ENCODE data around the gene CEP72.
"Not testable (repeated sequence)": the region's sequence is repeated elsewhere in the genome, so short reads cannot be mapped to it uniquely, and the experiment has no call there.

CEP72 gene

DNA sequence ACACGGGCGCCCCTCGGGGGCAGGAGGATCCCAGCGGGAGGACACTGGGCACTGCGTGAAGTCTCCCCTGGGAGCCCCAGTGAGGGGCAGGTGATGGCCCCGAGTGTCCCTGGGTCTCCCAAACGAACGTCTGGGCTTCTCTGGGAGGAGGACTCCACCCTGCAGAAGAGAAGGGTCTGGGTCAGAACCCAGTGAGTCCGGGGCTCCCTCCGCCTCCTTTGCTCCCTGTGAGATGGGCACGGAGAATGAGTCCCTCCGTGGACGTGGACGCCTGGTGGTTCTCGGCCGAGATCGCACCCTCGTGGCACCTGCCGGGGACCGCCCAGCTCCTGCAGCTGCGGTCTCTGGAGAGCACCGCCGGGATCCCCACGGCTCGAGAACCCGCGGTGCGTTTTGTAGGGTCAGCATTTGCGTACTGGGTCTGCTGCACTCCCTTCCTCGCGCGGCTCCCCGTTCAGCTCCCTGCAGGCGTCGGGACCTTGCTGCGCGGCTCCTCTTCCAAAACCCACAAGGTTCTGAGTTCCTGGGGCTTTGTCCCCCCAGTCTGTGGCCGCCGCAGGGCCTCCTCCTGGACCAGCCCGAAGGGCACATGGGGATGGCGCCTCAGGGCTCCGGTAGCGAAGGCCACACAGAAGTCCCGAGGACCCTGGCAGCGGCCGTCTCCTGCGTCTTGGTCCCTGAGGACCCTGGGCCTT, 10.2 kb upstream of the CEP72 start:
- no peak for DNase-seq

DNA sequence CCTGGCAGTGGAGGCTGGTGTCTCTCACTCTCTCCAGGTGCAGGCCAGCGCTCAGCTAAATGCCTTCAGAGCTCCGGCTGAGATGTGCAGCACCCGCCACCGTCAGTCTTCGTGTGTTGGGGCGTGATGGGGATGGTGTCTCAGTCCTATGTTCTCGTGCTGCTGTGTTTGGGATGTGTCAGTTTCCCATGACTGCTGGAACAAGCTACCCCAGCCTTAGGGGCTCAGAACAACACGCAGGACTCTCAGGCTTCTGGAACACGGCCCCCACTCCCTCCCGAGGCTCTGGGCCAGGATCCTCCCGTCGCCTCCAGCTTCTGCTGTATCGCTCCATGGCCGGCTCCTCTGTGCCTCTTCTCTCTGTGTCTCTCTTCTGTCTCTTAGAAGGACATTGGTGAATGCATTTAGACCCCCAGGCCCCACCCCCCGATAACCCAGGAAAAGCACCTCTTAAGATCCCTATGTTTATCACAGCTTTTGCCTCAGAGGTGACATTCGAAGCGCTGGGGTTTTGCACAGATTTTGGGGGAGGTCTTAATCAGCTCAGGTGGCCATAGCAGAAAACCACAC, 9.6 kb upstream of the CEP72 start:
- no peak for DNase-seq

DNA sequence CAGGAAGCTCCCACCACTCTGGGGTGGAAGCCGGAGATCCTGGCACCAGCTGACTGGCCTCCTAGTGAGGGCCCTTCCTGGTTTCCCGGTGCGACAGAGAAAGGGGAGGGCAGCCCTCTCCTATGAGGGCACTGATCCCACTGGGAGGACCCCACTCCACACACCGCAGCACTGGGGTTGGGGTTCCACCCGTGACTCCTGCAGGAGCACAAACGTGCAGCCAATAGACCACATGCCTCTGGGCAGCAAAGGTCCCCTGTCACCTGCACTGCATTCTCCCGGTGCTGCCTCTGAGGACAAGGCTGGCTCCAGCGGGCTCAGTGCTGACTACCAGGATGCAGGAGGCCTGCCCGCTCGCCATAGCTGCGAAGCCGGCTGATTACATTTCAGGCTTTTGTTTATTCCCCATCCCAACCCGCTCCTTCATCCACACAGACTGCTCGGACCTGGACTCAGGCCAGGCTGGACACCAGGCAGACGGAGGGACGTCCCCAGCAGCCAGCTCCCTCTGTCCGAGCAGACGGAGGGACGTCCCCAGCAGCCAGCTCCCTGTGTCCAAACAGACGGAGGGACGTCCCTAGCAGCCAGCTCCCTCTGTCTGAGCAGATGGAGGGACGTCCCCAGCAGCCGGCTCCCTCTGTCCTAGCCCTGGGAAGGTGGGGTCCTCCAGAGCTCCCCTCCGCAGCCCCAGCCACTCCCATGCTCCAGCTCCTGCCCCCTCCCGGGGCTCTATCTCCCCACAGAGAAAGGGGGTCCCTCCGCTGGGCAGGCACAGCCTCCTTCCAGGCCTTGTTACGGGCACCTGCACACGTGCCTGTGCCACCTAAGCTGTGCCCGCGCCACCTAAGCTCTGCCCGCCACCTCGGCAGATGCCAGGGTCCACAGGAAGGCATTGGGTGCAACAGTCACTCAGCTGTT, 8.8 kb upstream of the CEP72 start:
- DNase-seq: no peak

DNA sequence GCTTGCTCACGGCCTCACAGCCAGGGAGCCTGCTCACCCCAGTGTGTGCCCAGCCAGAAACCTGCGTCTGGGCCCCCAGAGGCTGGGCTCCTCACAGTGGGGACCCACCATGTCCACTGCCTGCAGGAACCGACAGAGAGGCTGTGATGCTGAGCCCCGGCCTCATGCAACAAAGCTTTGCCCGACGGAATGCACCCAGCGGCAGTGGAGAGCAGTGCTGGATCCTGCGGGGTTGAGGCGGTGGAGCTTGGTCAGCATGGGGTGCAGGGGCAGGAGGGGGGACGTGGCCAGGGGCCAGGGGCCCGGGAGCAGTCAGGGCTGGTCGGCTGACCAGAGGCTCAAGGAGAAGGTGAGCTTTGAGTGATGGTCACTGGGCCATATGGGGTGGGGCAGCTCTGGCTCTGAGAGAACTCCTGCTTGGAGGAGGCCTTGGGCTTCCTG, 7.7 kb upstream of the CEP72 start:
- no peak for DNase-seq

DNA sequence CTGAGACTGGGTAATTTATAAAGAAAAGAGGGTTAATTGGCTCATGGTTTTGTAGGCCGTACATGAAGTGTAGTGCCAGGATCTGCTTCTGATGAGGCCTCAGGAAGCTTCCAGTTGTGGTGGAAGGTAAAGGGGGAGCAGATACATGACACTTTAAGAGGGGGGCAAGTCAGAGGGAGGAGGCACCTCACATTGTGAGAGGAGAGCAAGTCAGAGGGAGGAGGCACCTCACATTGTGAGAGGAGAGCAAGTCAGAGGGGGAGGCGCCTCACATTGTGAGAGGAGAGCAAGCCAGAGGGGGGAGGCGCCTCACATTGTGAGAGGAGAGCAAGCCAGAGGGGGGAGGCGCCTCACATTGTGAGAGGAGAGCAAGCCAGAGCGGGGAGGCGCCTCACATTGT, 7.0 kb upstream of the CEP72 start:
- not testable (repeated sequence) for DNase-seq

DNA sequence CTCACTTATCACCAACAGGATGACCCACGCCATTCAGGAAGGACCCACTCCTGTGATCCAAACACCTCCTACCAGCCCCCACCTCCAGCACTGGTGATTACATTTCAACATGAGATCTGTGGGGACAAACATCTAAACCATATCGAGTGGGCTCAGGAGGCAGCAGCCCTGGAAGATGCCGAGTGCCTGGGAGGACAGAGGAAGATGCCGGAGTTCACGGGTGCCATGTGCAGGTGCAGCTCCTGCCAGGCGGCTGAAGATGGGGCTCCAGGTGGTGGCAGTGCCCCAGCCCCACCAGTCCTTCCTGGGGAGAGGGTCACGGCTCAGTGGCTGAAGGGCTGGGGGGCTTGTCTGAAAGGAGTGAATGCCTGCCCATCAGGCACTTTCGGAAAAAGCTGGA, 6.1 kb upstream of the CEP72 start:
- no peak for DNase-seq

DNA sequence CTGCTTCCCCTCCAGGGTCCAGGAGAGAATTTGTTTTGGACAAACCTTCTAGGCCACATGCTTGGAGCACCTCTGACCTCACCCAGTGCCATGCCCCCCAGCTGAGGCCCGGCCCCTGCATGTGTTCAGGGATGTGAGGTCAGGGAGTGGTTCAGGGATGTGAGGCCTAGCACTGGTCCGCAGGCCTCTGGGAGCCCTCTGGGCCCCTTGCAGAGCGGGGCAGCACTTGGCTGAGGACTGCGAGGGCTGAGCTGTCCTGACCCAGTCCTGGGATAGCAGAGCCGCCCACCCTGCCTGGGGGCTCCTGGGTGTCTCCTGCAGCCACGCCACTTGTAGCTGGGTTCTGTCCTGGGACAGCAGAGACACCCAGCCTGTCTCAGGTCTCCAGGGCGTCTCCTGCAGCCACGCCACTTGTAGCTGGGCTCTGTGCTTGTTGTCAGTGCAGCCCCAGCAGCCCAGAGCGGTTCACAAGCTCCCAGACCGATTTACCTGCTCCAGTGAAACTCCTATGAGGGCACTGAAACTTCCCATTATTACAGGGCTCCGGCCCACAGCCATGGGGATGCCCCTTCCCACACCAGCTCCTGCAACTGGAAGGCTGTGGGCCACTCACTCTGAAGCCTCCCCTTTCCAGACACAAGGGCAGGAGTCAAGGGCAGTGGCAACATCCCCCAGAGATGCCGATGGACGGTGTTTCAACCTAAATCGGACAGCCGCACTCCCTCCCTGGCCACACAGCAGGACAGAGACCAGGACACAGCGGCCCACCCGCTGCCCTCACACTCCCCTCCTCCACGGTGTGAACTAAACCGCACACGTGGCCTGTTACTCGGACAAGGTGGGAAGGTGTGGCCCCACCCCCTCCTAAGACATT, 5.4 kb upstream of the CEP72 start:
- DNase-seq: no peak

DNA sequence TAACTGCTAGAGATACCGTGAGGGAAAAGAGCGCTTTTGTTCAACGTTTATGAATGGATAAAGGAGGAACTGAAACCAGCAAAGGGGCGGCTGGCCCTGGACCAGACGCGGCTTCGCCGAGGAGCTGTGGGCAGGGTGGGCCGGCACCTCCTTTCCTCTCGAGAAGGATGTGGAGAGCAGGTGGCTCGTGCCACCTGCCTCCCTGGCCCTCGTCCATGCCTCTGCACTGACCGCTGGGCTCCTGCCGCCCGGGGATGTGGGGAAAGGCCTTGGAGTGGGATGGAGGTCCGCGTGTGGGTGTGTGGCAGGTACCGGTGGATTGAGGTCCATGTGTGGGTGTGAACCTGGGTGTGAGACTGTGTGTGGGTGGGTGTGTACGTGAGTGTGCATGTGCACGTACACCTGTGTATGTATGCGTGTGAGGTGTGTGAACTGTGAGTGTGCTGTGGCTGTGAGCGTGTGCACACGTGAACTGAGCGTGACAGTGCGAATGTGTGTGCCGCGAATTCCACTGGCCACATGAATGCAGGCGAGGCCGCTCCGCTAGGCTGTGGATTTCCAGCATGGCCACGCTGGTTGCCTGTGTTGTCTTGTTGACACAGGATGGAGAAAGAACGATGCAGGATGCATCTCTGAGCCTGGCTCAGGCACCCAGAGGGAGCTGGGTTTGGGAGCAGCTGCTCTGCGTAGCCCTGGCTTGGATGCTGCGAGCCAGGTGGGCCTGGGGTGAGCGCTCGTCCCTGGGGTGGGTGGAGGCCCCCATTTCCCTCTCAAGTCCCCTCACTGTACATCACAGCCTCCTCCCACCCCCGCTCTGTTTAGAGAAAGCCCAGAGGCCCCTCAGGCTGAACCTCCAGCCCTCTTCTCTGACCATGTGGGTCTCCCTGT, 4.4 kb upstream of the CEP72 start:
- no peak for DNase-seq

DNA sequence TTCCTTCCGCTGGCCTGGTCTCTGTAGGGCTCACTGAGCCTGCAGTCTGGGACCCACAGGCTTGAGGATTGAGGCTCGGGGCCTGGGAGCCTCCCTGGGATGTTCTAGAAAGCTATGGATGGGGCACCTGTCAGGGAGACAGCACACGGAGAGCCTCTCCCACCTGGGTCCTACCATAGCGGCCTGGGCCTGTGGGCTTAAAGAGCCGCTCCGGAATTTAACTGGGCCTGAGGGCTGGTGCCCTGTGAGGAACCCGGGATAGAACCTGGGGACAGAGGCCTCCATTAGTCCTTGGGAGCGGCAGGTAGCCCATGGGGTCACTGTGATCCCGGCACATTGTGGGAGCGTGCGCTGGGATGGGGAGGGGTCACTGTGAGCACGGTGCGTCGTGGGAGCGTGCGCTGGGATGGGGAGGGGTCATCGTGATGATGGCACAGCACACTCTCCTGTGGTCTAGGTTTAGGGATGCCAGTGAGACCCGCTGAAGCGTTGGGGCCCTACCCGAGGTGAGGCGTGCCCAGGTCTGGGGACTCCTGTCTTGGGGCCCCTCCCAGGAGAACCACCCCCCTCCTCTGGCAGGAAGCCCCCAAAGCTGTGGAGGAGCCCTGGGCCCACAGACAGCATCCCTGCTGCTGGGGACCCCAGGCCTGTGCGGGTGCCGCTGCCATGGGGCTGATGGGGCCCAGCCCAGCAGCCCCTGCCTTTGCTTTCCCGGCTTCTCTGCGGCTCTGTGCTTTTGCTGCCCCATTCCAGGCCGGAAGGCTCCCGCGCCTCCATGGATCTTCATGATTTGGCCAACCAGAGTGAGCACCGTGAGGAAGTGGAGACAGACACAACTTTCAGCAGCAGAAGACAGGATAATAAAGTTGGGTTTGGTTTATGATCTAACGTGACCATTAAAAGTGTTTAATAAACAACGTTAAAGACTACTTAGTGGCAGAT, 3.4 kb upstream of the CEP72 start:
- no peak for DNase-seq

DNA sequence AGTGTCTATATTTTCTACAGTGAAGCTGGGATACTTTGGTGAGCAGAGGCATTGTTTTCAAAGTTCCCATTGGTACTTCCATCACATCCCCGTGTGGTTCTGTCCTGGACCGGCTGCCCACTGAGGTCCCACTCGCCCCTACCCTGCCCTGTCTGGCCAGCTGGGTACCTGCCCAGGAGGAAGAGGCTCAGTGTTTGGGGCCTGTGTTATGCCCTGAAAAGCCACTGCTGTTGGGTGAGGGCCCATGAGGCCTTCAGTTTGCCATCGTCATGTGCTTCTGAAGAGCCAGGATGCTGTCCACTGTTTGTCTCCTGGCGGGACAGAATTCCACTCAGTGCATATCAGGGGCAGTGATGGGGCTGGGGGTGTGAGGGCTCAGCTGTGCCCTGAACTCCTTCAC, 2.6 kb upstream of the CEP72 start:
- DNase-seq: no peak

DNA sequence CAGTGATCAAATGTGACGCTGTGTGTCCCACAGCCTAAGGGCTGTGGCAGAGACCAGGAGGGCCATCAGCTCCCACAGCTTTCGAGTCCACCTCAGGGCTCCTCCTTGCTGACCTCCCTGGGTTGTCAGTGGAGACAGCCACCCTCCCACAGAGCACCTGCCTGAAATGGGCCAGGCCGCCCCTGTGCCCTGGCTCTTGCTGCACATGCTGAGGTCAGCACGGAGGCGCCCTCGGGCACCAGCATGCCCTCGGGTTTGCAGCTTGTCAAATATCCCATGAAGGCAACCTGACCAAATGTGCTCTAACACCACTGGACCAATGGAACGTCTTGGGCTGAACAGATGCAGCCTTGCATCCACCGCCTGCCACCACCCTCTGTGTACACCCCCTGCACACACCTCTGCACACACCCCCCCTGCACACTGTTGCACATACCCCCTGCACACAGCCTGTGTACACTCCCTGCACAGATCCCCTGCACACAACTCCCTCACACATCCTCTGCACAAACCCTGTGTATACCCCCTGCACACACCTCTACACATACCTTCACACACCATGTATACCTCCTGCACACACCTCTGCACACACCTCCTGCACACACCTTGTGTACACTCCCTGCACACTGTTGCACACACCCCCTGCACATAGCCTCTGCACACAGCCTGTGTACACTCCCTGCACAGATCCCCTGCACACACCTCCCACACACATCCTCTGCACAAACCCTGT, 2.0 kb upstream of the CEP72 start:
- DNase-seq: no peak

DNA sequence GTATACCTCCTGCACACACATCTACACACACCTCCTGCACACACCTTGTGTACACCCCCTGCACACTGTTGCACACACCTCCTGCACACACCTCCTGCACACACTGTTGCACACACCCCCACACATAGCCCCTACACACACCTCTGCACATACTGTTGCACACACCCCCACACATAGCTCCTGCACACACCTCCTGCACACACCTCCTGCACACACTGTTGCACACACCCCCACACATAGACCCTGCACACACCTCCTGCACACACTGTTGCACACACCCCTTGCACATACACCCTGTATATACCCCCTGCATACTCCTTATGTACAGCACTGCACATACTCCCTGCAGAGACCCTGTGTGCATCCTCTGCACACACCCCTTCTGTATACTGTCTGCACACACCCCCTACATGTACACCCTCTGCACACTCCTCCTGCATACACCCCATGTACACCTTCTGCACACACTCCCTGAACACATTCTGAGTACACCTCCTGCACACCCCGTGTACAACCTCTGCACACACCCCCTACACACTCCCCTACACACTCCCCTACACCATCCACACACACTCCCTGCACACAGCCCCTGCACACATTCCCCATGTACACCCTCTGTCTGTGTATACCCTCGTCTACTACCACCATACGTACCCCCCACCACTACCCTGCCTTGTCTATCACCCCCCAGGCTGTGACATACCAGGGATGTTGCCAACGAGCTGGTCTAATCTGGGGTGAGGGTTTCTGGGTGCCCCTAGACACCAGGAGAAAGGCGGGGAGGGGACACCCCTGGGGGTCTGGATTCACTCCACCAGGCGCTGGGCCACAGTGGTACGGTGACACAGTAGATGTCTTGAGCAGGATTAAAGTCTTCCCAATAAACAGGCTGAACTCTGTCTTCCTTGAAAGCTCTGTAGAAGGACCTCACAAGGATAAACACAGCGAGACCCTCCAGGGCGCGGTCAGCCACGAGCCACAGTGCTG, 1.1 kb upstream of the CEP72 start:
- DNase-seq: no peak

DNA sequence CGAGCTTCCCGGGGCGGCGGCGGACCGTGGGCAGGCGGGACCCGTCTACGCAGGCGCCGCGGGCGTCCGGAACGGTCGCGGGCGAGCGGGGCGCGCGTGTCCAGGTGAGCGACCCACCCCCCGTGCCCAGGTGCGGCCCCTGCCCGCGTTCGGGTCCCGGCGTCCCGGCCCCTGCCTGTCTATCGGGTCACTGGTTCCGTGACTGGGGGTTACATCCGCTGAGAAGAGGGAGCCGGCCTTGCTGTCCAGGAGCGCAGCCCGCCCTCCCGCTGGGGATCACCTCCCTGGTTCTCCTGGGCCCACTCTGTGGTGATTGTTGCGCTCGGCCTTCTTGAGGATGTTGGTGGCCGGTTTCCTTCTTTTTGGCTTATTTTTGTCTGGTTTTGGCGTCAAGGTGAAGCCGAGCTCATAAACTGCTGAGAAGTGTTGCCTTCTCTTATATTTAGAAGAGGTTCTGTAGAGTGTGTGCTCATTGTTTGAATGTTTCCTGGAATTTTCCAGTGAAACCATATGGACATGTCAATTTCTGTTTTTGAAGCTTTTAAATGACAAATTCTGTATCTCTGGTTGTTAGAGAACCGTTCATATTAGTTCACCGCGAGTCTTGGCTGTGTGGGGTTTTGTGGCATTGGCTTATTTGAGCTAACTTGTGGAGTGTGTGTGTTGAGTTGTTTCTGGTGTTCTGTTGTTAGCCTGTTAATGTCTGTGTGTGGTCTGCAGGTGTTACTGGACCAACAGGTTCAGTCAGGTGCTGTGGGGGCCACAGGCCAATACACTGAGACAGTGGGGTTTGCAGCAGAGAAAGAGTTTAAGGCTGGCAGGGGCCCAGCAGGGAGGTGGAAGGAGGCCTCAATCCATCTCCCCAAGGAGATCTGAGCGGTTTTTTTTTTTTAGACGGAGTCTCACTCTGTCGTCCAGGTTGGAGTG, 621 bp downstream of the CEP72 start:
- no peak for DNase-seq

DNA sequence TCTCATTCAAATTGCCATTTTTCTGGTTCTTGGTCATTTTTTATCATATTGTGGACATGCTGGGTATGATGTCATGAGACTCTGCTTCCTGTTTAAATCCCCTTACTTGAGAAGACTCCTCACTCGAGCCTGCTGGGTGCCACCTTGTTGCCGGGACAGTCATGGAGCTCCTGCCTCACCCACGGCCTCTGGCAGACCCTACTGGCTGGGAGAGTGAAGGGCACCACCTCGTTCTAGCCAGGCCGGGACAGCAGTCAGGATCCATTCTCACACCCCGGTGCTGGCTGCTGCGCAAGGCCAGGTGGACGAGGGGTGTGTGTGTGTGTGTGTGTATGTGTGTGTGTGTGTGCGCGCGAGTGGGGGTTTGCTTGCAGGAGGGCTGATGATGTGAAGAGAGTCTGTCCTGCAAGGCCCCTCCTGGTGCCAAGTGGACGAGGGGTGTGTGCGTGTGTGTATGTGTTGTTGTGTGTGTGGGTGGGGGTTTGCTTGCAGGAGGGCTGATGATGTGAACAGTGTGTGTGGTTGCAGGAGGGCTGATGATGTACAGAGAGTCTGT, 4.4 kb downstream of the CEP72 start:
- DNase-seq: no peak

DNA sequence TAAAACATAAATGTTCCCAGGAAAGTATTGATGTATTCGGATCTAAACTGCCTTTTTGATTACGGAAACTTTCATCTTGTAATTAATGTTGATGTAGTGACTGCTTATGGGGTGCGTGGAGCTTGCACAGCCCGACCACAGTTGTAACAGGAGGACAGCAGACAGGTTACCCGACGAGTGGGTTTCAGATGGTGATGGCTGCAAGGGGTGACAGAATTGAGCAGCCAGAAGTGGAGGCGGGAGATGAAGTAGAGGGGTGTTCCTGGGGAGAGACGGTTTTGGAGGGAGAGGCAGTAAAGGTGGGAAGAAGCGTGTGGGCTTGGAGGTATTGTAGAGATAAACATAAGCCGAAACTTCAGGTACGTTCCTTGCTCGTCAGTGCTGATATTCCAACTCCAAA, 5.8 kb downstream of the CEP72 start:
- DNase-seq: no peak

DNA sequence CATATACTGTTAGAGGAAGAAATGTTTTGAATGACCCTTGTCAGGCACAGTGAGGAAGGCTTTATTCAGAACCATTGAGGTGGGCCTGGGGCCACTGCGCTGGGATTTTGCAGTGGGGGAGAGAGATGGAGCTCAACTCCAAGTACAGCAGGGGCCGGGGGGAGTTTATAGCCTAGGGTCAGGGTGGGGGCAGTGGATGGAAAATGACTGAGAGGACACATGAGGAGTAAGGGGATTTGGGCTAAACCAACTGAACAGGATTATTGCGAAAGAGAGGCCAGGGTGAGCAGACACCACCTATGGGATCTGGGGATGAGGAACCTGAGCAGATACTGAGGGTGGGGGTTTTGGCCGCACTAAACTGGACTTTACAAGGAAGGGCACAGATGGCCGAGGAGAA, 6.3 kb downstream of the CEP72 start:
- no peak for DNase-seq

DNA sequence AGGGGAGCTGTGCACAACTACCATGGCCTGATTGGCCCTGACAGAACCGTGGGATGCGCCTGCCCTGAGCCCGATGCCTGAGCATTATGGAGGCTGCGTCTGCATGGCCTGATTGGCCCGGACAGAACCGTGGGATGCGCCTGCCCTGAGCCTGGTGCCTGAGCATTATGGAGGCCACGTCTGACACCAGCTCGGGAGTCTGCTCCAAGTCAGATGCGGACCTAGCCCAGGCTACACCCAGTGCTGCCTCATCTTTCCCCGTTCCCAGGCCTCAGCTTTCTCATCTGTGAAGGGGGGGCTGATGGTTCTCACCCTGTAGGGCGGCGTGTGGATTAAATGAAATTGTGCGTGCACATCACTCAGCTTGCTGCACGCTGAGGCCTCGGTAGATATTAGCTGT, 7.3 kb downstream of the CEP72 start:
- DNase-seq: no peak
